ENCODE measurements around the gene RCCD1. TPM values are rescaled to one million over a fixed set of nuclear protein-coding genes. Genes with fewer than 3 reads are reported as not detected.
"Not testable (repeated sequence)": the region's sequence is repeated elsewhere in the genome, so short reads cannot be mapped to it uniquely, and the experiment has no call there.

Gene RCCD1
- total RNA-seq, 1 donor from 2014 or later = 11.5 TPM

- H3K9me3 Mint-ChIP-seq (ENCODE audit: unreplicated experiment) = peaks cover 16% of the 10 kb centered on the region
- peaks cover 5% of the 10 kb centered on the region for H3K36me3 Mint-ChIP-seq (ENCODE audit: unreplicated experiment)
- H3K27ac Mint-ChIP-seq (ENCODE audit: unreplicated experiment) = no peak overlapping the region
- DNase-seq = no peak
- peaks cover 27% of the 10 kb centered on the region for H3K4me1 Mint-ChIP-seq (ENCODE audit: low read depth, unreplicated experiment)
- H3K27me3 Mint-ChIP-seq (ENCODE audit: unreplicated experiment) = peaks cover 12% of the 10 kb centered on the region
- no peak for TF ChIP-seq CTCF (IDR thresholded peaks at IDR 0.05; ENCODE audit: partially characterized antibody, unreplicated experiment)
- no peak overlapping the region for H3K4me3 Mint-ChIP-seq (ENCODE audit: unreplicated experiment)
These were observed 36.5 kb upstream of the RCCD1 start for GRCh38 chr15:90918034-90918788.

GRCh38 chr15:90918835-90919234, 35.8 kb upstream of the RCCD1 start:
- Mint-ChIP-seq H3K9me3 (ENCODE audit: unreplicated experiment) (peaks cover 16% of the 10 kb centered on the region), H3K4me1 (ENCODE audit: low read depth, unreplicated experiment) (peaks cover 27% of the 10 kb centered on the region), H3K27ac (ENCODE audit: unreplicated experiment) (no peak overlapping the region), H3K27me3 (ENCODE audit: unreplicated experiment) (peaks cover 12% of the 10 kb centered on the region), H3K4me3 (ENCODE audit: unreplicated experiment) (no peak overlapping the region), H3K36me3 (ENCODE audit: unreplicated experiment) (peaks cover 5% of the 10 kb centered on the region)
- DNase-seq = no peak
- TF ChIP-seq CTCF (IDR thresholded peaks at IDR 0.05; ENCODE audit: partially characterized antibody, unreplicated experiment) = no peak

- Mint-ChIP-seq H3K36me3 (ENCODE audit: unreplicated experiment) (peaks cover 5% of the 10 kb centered on the region), H3K27me3 (ENCODE audit: unreplicated experiment) (peaks cover 12% of the 10 kb centered on the region)
- TF ChIP-seq CTCF (IDR thresholded peaks at IDR 0.05; ENCODE audit: partially characterized antibody, unreplicated experiment) = no peak
These were observed 32.8 kb upstream of the RCCD1 start for GRCh38 chr15:90921887-90922286.

GRCh38 chr15:90922712-90923322, 31.9 kb upstream of the RCCD1 start:
- H3K9me3 Mint-ChIP-seq (ENCODE audit: unreplicated experiment); H3K36me3 Mint-ChIP-seq (ENCODE audit: unreplicated experiment); DNase-seq; H3K4me1 Mint-ChIP-seq (ENCODE audit: low read depth, unreplicated experiment); H3K27ac Mint-ChIP-seq (ENCODE audit: unreplicated experiment); H3K4me3 Mint-ChIP-seq (ENCODE audit: unreplicated experiment): not testable (repeated sequence)
- H3K27me3 Mint-ChIP-seq (ENCODE audit: unreplicated experiment) = peaks cover 12% of the 10 kb centered on the region

More at GRCh38 chr15:90921887-90922286, 32.8 kb upstream of the RCCD1 start:
- H3K27ac Mint-ChIP-seq (ENCODE audit: unreplicated experiment) = no peak overlapping the region
- H3K9me3 Mint-ChIP-seq (ENCODE audit: unreplicated experiment) = peaks cover 3% of the 10 kb centered on the region
- H3K4me3 Mint-ChIP-seq (ENCODE audit: unreplicated experiment) = no peak overlapping the region
- peaks cover 8% of the 10 kb centered on the region for H3K4me1 Mint-ChIP-seq (ENCODE audit: low read depth, unreplicated experiment)
- DNase-seq = no peak

- no peaks in the 10 kb centered on the region for H3K36me3 Mint-ChIP-seq (ENCODE audit: unreplicated experiment)
- H3K9me3 Mint-ChIP-seq (ENCODE audit: unreplicated experiment) = peaks cover 3% of the 10 kb centered on the region
- H3K27me3 Mint-ChIP-seq (ENCODE audit: unreplicated experiment) = peaks cover 12% of the 10 kb centered on the region
- DNase-seq = no peak
- H3K4me3 Mint-ChIP-seq (ENCODE audit: unreplicated experiment) = no peak overlapping the region
- no peak for TF ChIP-seq CTCF (IDR thresholded peaks at IDR 0.05; ENCODE audit: partially characterized antibody, unreplicated experiment)
- peaks cover 8% of the 10 kb centered on the region for H3K4me1 Mint-ChIP-seq (ENCODE audit: low read depth, unreplicated experiment)
- H3K27ac Mint-ChIP-seq (ENCODE audit: unreplicated experiment) = no peak overlapping the region
These were observed 30.3 kb upstream of the RCCD1 start for GRCh38 chr15:90924375-90924774.

- H3K4me1 Mint-ChIP-seq (ENCODE audit: low read depth, unreplicated experiment); H3K27me3 Mint-ChIP-seq (ENCODE audit: unreplicated experiment); H3K9me3 Mint-ChIP-seq (ENCODE audit: unreplicated experiment); DNase-seq; H3K4me3 Mint-ChIP-seq (ENCODE audit: unreplicated experiment); H3K27ac Mint-ChIP-seq (ENCODE audit: unreplicated experiment); H3K36me3 Mint-ChIP-seq (ENCODE audit: unreplicated experiment): not testable (repeated sequence)
These were observed 27.9 kb upstream of the RCCD1 start for GRCh38 chr15:90926766-90927165.

- H3K4me1 Mint-ChIP-seq (ENCODE audit: low read depth, unreplicated experiment) = peaks cover 12% of the 10 kb centered on the region
- H3K9me3 Mint-ChIP-seq (ENCODE audit: unreplicated experiment); H3K27me3 Mint-ChIP-seq (ENCODE audit: unreplicated experiment); H3K27ac Mint-ChIP-seq (ENCODE audit: unreplicated experiment); H3K36me3 Mint-ChIP-seq (ENCODE audit: unreplicated experiment); H3K4me3 Mint-ChIP-seq (ENCODE audit: unreplicated experiment); DNase-seq: not testable (repeated sequence)
These were observed 26.6 kb upstream of the RCCD1 start for GRCh38 chr15:90928106-90928505.
